ENCODE data around the gene A1BG.
"Not testable (repeated sequence)": the region's sequence is repeated elsewhere in the genome, so short reads cannot be mapped to it uniquely, and the experiment has no call there.

Gene A1BG

DNA sequence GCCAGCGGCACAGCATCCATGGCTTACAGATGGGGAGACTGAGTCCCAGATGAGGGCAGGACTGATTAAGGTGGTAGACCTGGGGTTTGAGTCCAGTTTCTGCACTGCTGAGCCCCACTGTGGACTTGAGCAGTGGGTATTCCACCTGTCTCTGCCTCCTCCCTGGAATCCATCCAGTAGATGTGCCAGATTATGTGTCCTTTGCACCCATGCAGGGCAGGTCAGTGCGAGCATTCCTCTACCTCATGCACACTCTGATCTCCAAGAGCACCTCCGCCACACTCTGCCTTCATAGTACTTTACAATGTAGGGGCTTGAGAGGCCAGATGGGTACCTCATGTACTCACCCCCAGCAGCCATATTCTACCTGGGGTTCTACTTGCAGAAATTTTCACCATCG is 16.5 kb downstream of the A1BG start:
- DNase-seq (ENCODE audit: low read depth): no peak

DNA sequence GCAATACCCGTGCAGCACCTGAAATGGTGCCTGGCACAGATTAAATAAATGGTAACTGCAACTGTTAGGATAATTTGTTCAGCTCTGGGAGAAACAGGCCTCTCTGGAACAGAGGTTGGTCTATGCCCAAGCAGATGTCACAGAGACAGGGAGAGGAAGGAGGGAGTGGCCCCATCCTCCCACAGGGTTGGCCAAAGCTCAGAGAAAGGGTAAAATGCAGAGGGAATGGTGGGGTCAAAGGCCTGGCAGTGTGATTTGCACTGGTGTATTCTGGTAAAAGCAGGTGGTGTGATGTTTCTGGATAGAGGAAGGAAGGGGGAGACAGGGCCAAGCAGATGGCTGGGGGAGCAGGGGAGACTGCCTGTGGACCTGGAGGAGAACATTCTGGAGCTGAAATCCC is 17.1 kb downstream of the A1BG start:
- DNase-seq (ENCODE audit: low read depth): no peak

DNA sequence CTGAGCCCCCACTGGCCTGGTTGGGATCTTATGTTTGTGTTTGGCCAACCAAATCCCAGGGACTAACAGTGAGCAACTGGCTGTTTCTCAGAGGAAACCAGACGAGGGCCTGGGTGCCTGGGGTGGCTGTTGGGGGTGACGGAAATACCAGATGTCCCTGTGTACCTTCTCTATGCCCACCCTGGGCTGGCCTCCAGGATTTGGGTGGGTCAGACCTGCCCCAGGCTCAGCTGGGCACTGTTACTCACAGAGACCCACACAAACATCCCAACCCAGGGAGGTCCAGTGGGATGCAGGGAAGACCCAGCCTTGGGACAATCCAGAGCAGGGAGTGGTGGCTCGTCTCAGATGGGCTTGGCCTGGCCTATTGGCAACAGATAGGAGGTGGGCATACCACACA is 17.7 kb downstream of the A1BG start:
- no peak for DNase-seq (ENCODE audit: low read depth)

DNA sequence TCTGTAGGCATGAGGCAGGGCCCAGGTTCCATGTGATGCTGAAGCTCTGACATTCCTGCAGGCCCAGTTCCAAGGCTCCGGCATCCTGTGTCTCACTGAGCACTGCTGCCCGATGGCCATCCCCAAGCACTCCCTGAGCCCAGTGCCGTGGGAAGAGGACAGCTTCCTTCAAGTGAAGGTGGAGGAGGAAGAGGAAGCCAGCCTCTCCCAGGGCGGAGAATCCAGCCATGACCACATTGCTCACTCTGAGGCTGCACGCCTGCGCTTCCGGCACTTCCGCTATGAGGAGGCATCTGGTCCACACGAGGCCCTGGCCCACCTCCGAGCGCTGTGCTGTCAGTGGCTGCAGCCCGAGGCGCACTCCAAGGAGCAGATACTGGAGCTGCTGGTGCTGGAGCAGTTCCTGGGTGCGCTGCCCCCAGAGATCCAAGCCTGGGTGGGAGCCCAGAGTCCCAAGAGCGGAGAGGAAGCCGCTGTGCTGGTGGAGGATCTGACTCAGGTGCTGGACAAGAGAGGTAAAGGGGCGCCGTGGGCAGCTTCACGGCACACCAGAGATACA is 18.5 kb downstream of the A1BG start:
- DNase-seq (ENCODE audit: low read depth): no peak

DNA sequence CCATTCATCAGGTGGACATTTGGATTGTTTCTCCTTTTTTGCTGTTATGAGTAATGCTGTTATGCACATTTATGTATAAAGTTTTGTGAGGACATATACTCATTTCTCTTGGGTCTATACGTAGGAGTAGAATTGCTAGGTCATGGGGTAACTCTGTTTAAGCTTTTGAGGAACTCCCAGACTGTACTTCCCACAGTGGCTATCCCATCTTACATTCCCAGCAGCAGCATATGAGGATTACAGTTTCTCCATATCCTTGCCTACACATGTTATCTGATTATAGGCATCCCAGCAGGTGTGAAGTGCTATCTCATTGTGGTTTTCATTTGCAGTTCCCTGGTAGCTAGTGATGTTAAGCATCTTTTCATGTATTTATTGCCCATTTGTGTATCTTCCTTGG is 20.6 kb downstream of the A1BG start:
- DNase-seq (ENCODE audit: low read depth): no peak

DNA sequence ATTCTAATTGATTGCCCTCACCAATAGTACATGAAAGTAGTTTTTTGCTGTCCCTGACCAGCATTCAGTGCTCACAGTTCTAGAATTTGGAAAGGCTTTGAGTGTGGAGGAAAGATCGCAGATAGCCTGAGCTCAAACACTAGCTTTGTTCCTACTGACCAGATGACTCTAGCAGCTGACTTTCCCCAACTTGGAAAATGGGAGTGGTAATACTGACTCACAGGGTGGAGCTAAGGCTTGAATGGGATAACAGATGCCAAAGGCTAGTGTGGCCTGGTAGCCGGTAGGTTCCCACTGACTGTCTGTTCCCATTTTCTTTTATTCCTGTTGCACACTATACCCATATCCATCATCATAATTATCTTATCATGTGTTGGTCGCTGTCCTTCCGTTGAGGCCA is 22.8 kb downstream of the A1BG start:
- DNase-seq (ENCODE audit: low read depth): peak; percentile 32

DNA sequence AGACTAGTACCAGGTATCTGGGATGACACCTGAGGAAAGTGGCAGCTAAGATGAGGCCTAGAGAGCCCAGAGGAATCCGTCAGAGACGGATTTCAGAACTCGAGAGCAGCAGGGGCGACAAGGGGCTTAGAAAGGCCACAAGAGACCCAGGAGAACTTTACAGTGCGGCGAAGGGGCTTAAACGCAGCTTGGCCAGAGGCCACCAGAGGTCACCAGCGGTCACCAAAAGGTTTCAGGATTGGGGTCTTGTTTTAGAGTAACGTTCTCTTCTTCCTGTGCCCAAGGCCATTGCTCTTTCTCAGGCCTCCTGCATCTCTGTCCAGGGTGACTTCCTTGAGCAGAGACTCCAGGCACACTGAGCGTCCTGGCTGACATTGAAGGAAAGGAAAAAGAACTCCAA is 24.3 kb downstream of the A1BG start:
- DNase-seq (ENCODE audit: low read depth): no peak

DNA sequence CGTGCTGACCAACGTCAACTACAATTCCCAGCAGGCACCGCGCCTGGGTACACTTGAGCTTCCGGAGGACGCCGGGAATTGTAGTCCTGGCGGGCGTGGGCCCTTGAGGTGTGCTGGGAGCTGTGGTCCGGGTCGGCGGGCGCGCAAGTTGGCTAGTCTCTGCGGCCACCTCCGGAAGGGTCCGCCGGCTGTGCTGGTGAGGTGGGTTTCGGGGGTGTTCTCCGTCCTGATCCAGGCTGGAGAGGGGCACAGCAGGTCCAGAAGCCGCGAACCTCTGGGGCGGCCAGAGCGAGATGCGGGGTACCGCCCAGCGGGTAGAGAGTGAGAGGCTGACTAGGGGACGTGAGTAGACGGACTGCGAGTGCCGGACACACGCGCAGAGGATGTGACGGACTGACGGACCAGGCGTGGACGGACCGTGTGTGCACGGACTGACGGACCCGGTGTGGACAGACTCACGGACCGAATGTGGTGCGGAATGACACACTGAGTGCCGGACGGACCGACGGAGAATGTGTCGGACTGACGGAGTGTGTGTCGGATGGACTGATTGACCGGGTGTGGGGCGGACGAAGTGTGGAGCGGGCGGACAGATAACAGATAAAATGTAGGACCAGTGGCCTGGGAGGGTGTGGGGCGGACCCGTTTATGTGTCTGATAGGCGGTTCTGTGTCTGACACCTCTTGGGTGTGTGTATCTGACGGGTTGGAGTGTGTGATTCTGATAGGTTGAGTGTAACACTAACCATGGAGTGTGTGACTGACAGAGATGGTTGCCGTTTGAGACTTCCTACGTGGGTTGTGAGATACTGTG is 26.2 kb downstream of the A1BG start, which contains the start of gene ZSCAN22:
TSS of gene ZSCAN22 (plus strand) at position 81 of the 813 bp plus-strand sequence. CDS start 7,809 bp downstream, outside the sequence.
- DNase-seq (ENCODE audit: low read depth): peak; percentile 83

DNA sequence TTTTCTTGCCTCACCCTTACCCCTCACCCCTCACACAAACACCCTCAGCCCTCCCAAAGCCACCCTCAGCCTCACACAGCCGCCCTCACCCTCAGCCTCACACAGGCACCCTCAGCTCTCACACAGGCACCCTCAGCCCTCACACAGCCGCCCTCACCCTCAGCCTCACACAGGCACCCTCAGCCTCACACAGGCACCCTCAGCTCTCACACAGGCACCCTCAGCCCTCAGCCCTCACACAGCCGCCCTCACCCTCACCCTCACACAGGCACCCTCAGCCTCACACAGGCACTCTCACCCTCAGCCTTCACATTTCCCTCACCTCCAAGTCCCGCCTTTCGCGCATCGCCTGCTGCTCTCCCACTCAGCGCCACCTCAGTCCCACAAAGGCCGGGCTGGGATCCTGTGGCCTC is 26.8 kb downstream of the A1BG start:
- DNase-seq (ENCODE audit: low read depth): no peak

DNA sequence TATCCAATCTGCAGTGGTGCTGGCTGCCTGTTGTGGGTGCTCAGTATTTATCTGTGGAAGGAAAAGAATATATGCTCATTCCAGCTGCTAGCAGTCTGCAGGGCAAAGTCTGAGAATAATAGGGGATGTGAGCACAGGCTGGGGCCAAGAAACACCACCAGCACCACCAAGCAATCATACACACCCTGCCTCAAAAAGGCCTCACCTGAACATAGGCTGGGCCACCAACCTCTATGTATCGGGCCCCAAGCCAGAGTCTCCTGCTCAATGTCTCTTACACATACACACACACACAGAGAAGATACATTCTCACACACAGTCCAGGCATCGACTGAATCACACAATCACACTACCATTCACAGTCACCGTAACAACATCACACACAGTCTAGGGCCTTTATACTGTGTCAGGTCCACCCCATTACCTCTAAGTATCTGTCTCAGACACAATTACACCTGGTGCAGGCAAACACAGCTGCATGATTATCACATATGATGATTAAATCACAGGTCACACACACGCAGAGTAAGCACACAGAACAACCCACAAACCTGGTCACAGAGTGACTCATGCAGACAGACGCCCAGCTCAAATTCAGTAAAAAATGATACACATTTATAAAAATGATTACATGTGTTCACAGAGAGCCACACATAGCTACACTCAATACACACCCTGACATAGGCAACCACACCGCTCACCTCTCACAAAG is 27.8 kb downstream of the A1BG start:
- DNase-seq (ENCODE audit: low read depth): no peak

DNA sequence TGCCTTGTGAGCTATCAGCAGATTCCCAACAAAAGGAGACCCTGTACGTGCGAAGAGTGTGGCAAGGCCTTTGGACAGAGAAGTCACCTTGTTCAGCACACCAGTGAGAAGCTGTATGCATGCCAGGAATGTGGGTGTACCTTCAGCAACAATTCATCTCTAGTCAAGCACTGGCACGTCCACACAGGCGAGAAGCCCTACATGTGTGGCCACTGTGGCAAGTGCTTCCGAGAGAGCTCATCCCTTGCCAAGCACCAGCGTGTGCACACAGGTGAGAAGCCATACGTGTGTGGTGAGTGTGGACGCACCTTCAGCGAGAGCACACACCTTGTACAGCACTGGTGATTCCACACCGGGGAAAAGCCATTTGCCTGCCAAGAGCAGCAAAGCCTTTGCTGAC is 34.1 kb downstream of the A1BG start:
- DNase-seq (ENCODE audit: low read depth): no peak

DNA sequence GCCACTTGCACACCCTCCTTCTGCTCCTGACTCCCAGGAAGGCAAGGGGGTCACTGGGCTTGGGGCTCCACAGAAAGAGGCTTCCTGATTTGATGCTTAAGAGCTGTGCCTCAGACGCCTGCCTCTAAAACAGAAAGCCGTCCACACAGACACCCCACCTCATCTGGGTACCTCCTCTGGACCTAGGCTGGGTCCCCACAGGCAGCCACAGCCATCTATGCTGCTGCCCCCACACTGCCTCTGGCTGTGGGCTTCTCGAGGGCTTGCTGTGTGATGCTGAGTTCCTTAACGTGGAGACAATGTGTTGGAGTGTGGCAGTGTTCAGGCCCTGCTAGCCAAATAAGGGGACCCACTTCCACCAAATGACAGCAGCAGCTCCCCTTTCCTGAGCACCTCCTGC is 35.0 kb downstream of the A1BG start:
- no peak for DNase-seq (ENCODE audit: low read depth)

DNA sequence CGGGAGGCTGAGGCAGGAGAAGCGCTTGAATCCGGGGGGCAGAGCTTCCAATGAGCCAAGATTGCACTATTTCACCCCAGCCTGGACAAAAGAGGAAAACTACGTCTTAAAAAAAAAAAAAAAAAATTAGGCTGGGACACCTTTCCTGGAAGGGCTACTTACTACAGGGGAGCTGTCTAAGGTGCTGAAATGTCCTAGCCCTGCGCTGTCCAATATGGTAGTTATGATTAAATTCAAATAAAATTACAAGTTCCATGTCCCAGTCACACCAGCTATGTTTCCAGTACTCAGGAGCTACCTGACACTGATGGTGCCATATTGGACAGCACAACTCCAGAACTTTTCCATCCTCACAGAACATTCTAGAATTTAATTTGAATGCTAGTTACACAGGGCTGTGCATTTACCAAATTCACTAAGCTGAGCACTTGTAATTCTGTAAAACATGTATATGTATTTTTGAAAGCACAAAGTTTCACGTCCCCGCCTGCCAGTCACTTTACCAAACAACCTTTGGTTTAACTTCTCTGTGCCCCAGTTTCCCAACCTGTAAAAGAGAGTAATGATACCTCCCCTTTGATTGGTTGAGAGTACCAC is 35.7 kb downstream of the A1BG start:
- DNase-seq (ENCODE audit: low read depth): no peak

DNA sequence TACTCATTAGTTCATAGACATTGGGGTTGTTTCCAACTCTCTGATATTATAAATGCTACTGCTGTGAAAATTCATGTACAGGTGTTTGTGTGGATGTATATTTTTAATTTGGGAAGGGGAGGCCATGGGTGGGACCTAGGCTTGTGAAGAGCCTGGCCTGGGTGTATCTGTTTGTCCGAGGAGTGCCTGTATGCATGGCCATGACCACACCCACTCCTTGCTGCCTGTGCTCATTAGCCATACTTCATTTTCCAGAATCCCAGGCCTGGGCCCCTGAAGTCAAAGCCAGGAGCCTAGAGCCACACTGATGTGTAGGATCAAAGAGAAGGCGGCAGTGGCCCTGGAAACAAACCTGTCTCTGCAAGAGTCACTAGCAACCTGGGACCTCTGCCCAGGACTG is 37.7 kb downstream of the A1BG start:
- DNase-seq (ENCODE audit: low read depth): no peak

DNA sequence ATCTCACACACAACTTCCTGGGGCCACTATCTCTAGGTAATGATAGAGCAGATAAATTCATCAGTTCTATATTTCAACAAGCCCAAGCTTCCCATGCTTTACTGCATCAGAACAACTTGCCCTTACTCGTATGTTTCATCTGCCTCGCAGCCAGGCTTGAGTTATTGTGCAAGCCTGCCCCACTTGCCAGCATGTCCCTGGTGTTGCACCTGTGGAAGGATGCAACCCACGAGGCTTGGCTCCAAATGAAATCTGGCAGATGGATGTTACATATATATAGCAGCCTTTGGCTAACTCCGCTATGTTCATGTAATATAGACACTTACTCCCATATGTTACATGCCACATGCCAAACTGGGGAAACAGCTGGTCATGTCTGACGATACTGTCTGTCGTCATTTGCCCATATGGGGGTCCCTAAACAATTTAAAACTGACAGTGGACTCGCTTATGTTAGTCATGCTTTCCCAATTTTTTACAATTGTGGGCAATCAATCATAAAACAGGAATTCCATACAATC is 41.9 kb downstream of the A1BG start:
- DNase-seq (ENCODE audit: low read depth): no peak

DNA sequence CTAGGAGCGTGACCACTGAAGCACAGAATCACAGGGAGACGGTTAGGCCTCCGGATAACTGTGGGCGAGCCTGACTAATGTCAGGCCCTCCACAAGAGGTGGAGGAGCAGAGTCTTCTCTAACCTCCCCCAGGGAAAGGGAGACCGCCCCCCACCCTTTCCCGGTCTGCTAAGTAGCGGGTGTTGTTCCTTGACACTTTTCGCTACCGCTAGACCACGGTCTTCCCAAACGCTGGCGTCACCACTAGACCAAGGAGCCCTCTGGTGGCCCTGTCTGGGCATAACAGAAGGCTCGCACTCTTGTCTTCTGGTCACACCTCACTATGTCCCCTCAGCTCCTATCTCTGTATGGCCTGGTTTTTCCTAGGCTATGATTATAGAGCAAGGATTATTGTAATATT is 42.6 kb downstream of the A1BG start:
- DNase-seq (ENCODE audit: low read depth): not testable (repeated sequence)

DNA sequence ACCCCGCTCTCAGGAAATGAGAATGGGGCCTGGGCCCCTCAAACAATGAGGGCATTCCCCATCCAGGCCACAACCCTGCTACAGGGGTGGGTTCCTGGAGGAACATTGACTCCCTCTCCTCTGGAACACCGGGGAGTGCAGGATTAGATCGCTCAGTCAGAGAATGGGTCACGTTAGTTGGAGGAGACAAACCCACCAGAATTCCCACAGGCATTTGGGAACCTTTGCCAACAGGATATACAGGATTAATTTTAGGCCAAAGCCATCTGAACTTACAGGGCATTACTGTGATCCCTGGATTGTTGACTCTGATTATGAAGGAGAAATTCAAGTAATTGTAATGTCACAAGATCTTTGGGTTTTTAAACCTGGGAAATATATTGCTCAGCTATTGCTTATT is 45.6 kb downstream of the A1BG start:
- DNase-seq (ENCODE audit: low read depth): no peak

DNA sequence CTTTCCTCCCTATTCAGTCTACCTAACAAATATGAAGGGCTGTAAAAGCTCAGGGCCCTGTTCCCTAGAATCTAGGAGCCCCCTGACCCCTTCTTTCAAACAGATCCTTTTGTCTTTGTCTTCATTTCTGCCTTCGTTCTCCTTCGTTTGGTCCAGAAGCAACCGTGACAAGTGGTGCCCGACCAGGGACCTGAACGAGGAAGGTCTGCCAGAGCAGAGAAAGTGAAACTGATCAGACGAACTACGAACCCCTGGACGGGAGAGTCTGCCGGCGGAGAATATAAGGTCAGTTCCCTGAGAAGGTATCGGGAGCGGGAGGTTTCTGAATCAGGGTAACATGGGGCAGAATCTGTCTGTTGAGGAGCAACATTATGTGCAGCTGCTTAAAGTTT is 47.4 kb downstream of the A1BG start:
- no peak for DNase-seq (ENCODE audit: low read depth)

DNA sequence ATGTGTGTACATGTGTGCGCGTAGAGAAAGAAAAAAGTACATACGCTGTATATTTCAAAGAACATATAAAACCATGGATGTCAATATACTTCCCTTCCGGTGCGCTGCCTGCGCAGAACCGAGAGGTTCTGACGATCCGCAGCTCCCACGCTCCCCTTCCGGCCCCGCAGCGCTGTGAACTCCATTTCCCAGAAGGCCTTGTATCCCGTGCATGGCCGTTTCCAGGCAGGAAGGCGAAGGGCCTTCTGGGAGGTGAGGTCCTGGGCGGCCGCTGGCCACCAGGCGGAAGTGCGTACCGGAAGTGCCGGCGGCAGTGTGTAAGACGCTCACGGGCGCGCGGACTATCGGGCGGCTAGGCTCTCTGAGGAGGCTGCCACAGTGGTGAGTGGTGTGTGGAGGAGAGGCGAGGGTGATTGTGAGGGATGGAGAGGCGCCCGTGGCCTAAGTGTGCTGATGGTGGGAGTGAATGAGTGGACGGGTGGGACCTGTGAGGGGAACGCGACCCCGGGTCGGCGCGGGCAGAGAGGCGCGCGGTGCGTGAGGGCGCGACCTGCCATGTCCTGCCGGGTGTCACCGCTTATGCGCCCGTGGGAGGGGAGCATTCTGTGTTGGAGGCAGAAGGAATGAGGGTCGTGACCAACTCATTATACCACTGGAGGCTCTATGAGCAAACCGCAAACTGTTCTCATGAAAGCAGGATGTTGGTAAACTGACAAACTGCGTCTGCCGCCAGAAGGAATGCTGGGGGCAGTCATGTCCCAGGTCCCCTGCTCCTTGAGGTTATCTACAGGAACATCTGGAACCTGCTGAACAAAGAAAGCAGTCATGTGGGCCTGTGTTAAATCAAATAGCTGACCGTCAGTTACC is 48.0 kb downstream of the A1BG start, which contains the start of gene ERVK3-1:
TSS of gene ERVK3-1 (plus strand) at position 313 of the 867 bp plus-strand sequence. CDS start 6,792 bp downstream, outside the sequence.
- DNase-seq (ENCODE audit: low read depth): peak; percentile 94

DNA sequence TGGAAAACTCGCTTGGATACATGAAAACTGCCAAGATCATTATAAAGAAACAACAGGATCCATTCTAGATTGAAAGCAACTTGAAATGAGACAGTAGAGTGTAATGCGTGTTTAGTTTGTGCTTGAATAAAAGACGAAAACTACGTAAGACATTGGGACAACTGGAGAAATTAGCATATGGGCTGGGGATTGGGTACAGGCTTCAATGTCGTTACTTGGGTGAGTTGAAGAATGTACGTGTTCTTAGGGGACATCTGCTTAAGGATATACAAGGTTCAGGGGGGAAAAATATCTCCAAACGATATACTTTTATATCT is 48.6 kb downstream of the A1BG start:
- DNase-seq (ENCODE audit: low read depth): no peak

DNA sequence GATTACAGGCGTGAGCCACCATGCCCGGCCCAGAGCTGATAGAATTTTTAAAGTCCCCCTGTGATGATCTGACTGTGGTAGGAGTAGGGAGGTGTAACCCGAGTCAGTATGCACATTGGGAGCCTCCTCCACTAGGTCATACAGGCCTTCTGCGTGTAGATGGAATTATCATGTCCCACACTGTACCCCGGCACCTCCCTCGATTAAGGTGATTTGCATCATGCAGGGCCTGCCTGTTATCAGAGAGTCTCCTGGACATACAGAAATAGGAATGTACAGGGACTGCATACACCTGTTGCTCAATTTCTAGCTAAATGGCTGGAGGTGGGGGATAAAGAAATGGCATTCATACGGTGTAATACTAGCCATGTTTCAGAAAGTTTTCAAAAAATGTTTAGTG is 49.0 kb downstream of the A1BG start:
- no peak for DNase-seq (ENCODE audit: low read depth)

DNA sequence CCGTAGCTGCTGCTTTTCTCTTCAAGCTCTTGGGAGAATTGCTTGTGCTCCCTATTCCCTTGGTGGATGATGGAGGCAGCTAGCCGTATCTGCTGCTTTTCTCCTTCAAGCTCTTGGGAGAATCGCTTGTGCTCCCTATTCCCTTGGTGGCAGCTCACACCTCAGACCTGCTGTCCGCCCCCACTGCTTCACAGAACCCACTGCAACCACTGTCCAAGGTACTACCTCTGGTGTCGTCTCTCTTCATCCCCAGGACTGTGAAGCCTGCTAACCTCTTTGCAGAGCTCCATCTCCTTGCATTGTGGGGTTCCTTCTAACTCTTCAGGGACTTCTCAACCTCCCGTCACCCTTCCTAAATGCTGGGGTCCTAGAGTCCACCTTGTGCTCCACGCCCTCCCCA is 52.7 kb downstream of the A1BG start:
- no peak for DNase-seq (ENCODE audit: low read depth)
